SH-SY5Y (cell line): ENCODE data around the gene IGF1R.

ENCODE experiments used
- GATA2 ChIP-seq: IDR thresholded peaks from 2 replicates; pipeline ENCODE4 v1.6.1; 2011; ENCODE audit warnings: mild to moderate bottlenecking, low read depth, low read length
- GATA3 ChIP-seq: IDR thresholded peaks from 2 replicates; pipeline ENCODE4 v1.6.1; 2011; ENCODE audit warnings: low read depth, mild to moderate bottlenecking, low read length, moderate library complexity

GRCh38 chr15:98667521-98668179, 19.3 kb downstream of the IGF1R start:
- TF ChIP-seq GATA2 (no peak), GATA3 (no peak)
